GM23338 (cell line): Measurements from ENCODE around the gene FEN1. TPM values are rescaled to one million over a fixed set of nuclear protein-coding genes. Genes with fewer than 3 reads are reported as not detected.

Experiments used
- ATAC-seq: fragments of 200-7000 bp; cut with Tn5 transposase; 3 replicates; pipeline ENCODE4 v1.9.1; 2020
- DNase-seq: peaks from one replicate; pipeline ENCODE4 v3.0.0-alpha.2; 2015; ENCODE audit warnings: low spot score
- H2AFZ ChIP-seq: fragments of 200-600 bp; sonication (generic); 2 replicates; pipeline ENCODE4 v1.8.0; 2016; ENCODE audit warnings: antibody characterized with exemption, mild to moderate bottlenecking, moderate library complexity
- H3F3A ChIP-seq: fragments of 200-600 bp; sonication (generic); replicated peaks from 2 replicates; pipeline ENCODE4 v1.8.0; 2017; ENCODE audit warnings: antibody characterized with exemption, mixed run types, low read depth
- H3K27ac ChIP-seq: fragments of 200-600 bp; sonication (generic); 2 replicates; pipeline ENCODE4 v1.6.1; 2016; ENCODE audit warnings: low read depth
- H3K27me3 ChIP-seq: fragments of 200-600 bp; sonication (generic); 2 replicates; pipeline ENCODE4 v1.8.0; 2016; ENCODE audit warnings: mild to moderate bottlenecking, mixed run types, moderate library complexity; ENCODE audit not compliant: insufficient read depth
- H3K36me3 ChIP-seq: fragments of 200-600 bp; sonication (generic); 2 replicates; pipeline ENCODE4 v1.8.0; 2016; ENCODE audit warnings: mild to moderate bottlenecking; ENCODE audit not compliant: insufficient read depth
- H3K4me1 ChIP-seq: fragments of 200-600 bp; sonication (generic); 2 replicates; pipeline ENCODE4 v1.8.0; 2016; ENCODE audit warnings: mild to moderate bottlenecking, moderate library complexity; ENCODE audit not compliant: insufficient read depth
- H3K4me2 ChIP-seq: fragments of 200-600 bp; sonication (generic); 2 replicates; pipeline ENCODE4 v1.7.1; 2017; ENCODE audit warnings: mixed run types
- H3K4me3 ChIP-seq: fragments of 200-600 bp; sonication (generic); 2 replicates; pipeline ENCODE4 v1.6.1; 2016; ENCODE audit warnings: mixed run types
- H3K79me2 ChIP-seq: fragments of 200-600 bp; sonication (generic); replicated peaks from 2 replicates; pipeline ENCODE4 v1.8.0; 2017; ENCODE audit warnings: mild to moderate bottlenecking; ENCODE audit not compliant: insufficient read depth
- H3K9me2 ChIP-seq: fragments of 200-600 bp; sonication (generic); 2 replicates; pipeline ENCODE4 v1.8.0; 2017; ENCODE audit not compliant: insufficient read depth
- H4K20me1 ChIP-seq: fragments of 200-600 bp; sonication (generic); replicated peaks from 2 replicates; pipeline ENCODE4 v1.8.0; 2017; ENCODE audit warnings: mild to moderate bottlenecking; ENCODE audit not compliant: insufficient read depth
- H3K27ac Mint-ChIP-seq: 2 replicates; pipeline ENCODE4 v1.8.0; 2020; ENCODE audit warnings: inconsistent platforms, mild to moderate bottlenecking, moderate library complexity, mixed read lengths
- H3K27me3 Mint-ChIP-seq: 3 replicates; pipeline ENCODE4 v1.8.0; 2022; ENCODE audit warnings: low read depth, mild to moderate bottlenecking, moderate library complexity, mixed read lengths, inconsistent platforms; ENCODE audit not compliant: insufficient read depth, poor library complexity
- H3K36me3 Mint-ChIP-seq: 3 replicates; pipeline ENCODE4 v1.8.0; 2021; ENCODE audit warnings: low read depth, mild to moderate bottlenecking, inconsistent platforms, moderate library complexity, mixed read lengths
- H3K4me1 Mint-ChIP-seq: 3 replicates; pipeline ENCODE4 v1.8.0; 2020; ENCODE audit warnings: mild to moderate bottlenecking, inconsistent platforms, mixed read lengths
- H3K4me3 Mint-ChIP-seq: 3 replicates; pipeline ENCODE4 v1.8.0; 2021; ENCODE audit warnings: moderate library complexity, mild to moderate bottlenecking, inconsistent platforms, mixed read lengths
- H3K9me3 Mint-ChIP-seq: 3 replicates; pipeline ENCODE4 v1.8.0; 2020; ENCODE audit warnings: moderate library complexity, mild to moderate bottlenecking, inconsistent platforms, mixed read lengths
- CREB1 ChIP-seq: fragments of 250-450 bp; sonication (Bioruptor Pico); IDR thresholded peaks from 2 replicates; pipeline ENCODE4 v1.5.0; 2020; ENCODE audit warnings: low read depth, mild to moderate bottlenecking, moderate library complexity
- CTCF ChIP-seq, 2 experiments: fragments of 200-600 bp in 1 of 2; sonication (generic) in 1 of 2; conservative IDR thresholded peaks; 2 replicates each; pipeline versions ENCODE4 v1.5.1 to v1.6.1; 2016 to 2017; ENCODE audit warnings: antibody characterized with exemption in 2 of 2, low read depth in 2 of 2, mild to moderate bottlenecking in 2 of 2, moderate library complexity in 1 of 2
- ETS1 ChIP-seq: IDR thresholded peaks from 2 replicates; pipeline ENCODE4 v1.6.1; 2016; ENCODE audit warnings: antibody characterized with exemption
- EZH2 ChIP-seq: fragments of 200-600 bp; sonication (generic); IDR thresholded peaks from one replicate; pipeline ENCODE4 v1.8.0; 2017; ENCODE audit warnings: antibody characterized with exemption, mild to moderate bottlenecking, low read depth; ENCODE audit not compliant: unreplicated experiment
- EZH2phosphoT487 ChIP-seq: fragments of 200-600 bp; sonication (generic); IDR thresholded peaks from one replicate; pipeline ENCODE4 v1.8.1; 2018; ENCODE audit warnings: antibody characterized with exemption; ENCODE audit not compliant: unreplicated experiment
- NANOG ChIP-seq: IDR thresholded peaks from 2 replicates; pipeline ENCODE4 v1.6.1; 2016; ENCODE audit warnings: antibody characterized with exemption, borderline replicate concordance
- POLR2AphosphoS5 ChIP-seq: IDR thresholded peaks from 2 replicates; pipeline ENCODE4 v1.6.1; 2016; ENCODE audit warnings: antibody characterized with exemption, low read depth
- STAT1 ChIP-seq: IDR thresholded peaks from one replicate; pipeline ENCODE4 v1.6.1; 2016; ENCODE audit warnings: antibody characterized with exemption; ENCODE audit not compliant: unreplicated experiment
- ZNF114 ChIP-seq: fragments of 250-450 bp; sonication (Bioruptor Pico); IDR thresholded peaks from 2 replicates; pipeline ENCODE4 v1.5.0; 2020; ENCODE audit warnings: mild to moderate bottlenecking, moderate library complexity
- polyA plus RNA-seq: library from polyadenylated mRNA; unstranded; fragments of >200 nt; fragmentation: Nextera tagmentation; extraction: Ambion mirVana; gene quantifications from 2 replicates; pipeline ENCODE4 v1.2.1, GENCODE V29; 2016
- total RNA-seq: library from RNA; depleted of rRNA; stranded (reverse); fragments of >200 nt; shearing (Covaris generic); gene quantifications from 2 replicates; pipeline ENCODE4 v1.2.3, GENCODE V29; 2014

Gene FEN1
- total and polyA plus RNA-seq, 2 experiments from 2014 or later, result 85.1 to 89.0 TPM

GRCh38 chr11:61752117-61752924 lies 40.4 kb upstream of the FEN1 start, which contains the start of gene MYRF:
Gene MYRF, plus strand, starts transcription at chr11:61752636. Its CDS starts 109 bp downstream, at chr11:61752745.
- Histone ChIP-seq H3K79me2 (no peaks in the 10 kb centered on the region), H2AFZ (peak within 1 kb of the TSS; percentile 94; the same call in 1 of the 2 replicates), H3K27me3 (peaks cover 32% of the 10 kb centered on the region), H3K9me2 (no peaks in the 10 kb centered on the region), H3K4me3 (peak within 1 kb of the TSS; percentile 71), H3F3A (peaks cover 4% of the 10 kb centered on the region; the same call in 1 of the 2 replicates), H3K4me2 (peak within 1 kb of the TSS; percentile 89), H4K20me1 (peaks cover 3% of the 10 kb centered on the region; the same call in 1 of the 2 replicates), H3K36me3 (no peaks in the 10 kb centered on the region), H3K27ac (no peak within 1 kb of the TSS), H3K4me1 (peaks cover 23% of the 10 kb centered on the region)
- Mint-ChIP-seq H3K36me3 (no peaks in the 10 kb centered on the region; the same call in 2 of the 3 replicates), H3K27me3 (peaks cover 32% of the 10 kb centered on the region), H3K4me3 (peak within 1 kb of the TSS; percentile 71), H3K4me1 (peaks cover 31% of the 10 kb centered on the region), H3K9me3 (no peaks in the 10 kb centered on the region), H3K27ac (no peak within 1 kb of the TSS)
- ATAC-seq (peak; percentile 45), DNase-seq (peak; percentile 80)
- TF ChIP-seq CTCF (conservative IDR thresholded peaks at IDR 0.05; ENCODE audit: low read depth in 2 of 2) (peak; percentile 29 to 69; a peak in 3 of 4 replicates), EZH2 (no peak), EZH2phosphoT487 (no peak), NANOG (no peak), ZNF114 (CRISPR knock-in tag) (no peak), ETS1 (no peak), STAT1 (no peak), CREB1 (CRISPR knock-in tag) (no peak)

DNA sequence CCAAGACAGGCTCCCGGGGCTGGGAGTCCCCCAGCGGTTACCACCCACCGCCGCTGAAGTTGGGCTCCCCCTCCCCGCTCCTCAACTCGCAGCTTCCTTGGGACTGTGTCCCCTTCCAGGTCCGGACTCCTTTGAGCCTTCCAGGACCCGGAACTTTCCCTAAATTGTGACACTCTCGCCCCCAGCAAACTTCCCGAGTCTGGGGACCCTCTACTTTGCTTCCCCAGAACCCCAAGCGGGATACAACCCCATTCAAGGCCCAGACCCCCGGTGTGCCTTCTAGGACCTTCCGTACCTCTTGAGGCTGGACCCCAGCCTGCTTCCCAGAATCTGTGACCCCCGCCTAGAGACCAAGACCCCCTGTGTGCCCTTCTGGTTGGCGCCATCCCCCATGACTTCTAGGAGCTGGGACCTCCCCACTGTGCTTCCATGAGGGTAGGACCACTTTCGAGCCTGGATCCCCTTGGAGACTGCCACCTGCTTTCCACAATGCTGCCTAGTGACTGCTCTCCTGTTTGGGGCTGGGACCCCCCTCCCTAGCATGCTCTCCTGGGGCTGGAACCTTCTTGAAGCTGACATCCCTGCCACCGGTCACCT lies 39.7 kb upstream of the FEN1 start:
- H2AFZ ChIP-seq, result peak overlapping the region; percentile 94; the same call in 1 of the 2 replicates
- no peaks in the 10 kb centered on the region for H3K79me2 ChIP-seq
- Mint-ChIP-seq H3K27me3 (peaks cover 33% of the 10 kb centered on the region), H3K36me3 (no peaks in the 10 kb centered on the region; the same call in 2 of the 3 replicates), H3K27ac (no peak overlapping the region), H3K9me3 (no peaks in the 10 kb centered on the region), H3K4me3 (peak overlapping the region; percentile 71), H3K4me1 (peaks cover 31% of the 10 kb centered on the region)
- ATAC-seq (peak; percentile 9), DNase-seq (no peak)
- no peaks in the 10 kb centered on the region for H3K36me3 ChIP-seq
- H3K27ac ChIP-seq, result no peak overlapping the region
- H3K4me2 ChIP-seq, result peak overlapping the region; percentile 89
- H3K27me3 ChIP-seq, result peaks cover 32% of the 10 kb centered on the region
- no peak for TF ChIP-seq ZNF114 (CRISPR knock-in tag)
- no peak for TF ChIP-seq POLR2AphosphoS5
- no peak for TF ChIP-seq CTCF (conservative IDR thresholded peaks at IDR 0.05; ENCODE audit: low read depth in 2 of 2)
- TF ChIP-seq NANOG, result no peak
- H3K4me1 ChIP-seq, result peaks cover 23% of the 10 kb centered on the region
- H3K4me3 ChIP-seq, result peak overlapping the region; percentile 71
- H4K20me1 ChIP-seq, result peaks cover 3% of the 10 kb centered on the region; the same call in 1 of the 2 replicates
- peaks cover 4% of the 10 kb centered on the region; the same call in 1 of the 2 replicates for H3F3A ChIP-seq
- H3K9me2 ChIP-seq, result no peaks in the 10 kb centered on the region
